Measurements from ENCODE around the gene HOXB6. TPM values are rescaled to one million over a fixed set of nuclear protein-coding genes. Genes with fewer than 3 reads are reported as not detected.

Gene HOXB6
- polyA plus RNA-seq, 1 experiment: not detected

DNA sequence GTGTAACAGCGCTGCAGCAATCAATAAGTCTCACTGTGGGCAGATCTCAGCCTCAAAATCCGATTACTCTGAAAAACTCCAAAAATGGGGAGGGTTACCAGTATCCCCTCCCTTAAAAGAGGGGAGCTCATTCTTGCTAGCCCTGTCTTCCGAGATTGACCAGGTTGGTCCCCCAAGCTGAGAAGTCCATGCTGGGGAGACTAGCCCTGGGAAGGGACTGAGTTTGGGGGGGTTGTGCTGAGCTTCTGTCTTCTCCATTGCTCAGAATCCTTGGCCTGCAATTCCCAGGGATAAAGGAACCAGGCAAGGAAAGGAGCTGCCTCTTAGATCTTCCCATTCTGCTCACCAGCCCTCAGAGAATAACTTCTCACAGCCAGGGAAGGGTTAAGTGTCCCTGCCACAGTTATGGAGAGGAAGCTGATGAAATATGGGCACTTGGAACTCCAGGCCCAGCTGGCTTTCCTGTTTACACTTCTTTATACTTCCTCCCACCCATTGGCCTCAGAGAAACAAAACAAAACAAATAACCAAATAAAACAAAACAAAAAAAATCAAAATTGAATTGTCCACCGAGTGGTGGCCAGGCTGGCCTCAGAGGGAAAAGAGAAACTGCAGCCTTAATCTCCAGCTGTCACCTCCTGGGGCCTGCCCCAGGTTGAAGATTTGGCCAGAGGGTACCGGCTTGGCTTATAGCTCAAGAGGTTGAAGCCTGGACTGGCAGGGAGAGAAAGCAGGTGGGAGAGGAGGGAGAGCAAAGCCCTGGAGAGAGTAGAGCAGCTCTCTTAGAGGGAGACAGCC lies 17.3 kb downstream of the HOXB6 start:
- CTCF ChIA-PET: interaction anchor here (0.8 to 2.8 kb wide), 10 partner anchors 17 to 279 kb away, joined by 3 to 16 read pairs (median 4); no protein-coding TSS in a partner anchor
- Histone ChIP-seq H3K27me3 (ENCODE audit: control insufficient read depth, insufficient read depth, low read length) (peaks cover 77% of the 10 kb centered on the region), H3K4me3 (ENCODE audit: low read depth, low read length) (no peak overlapping the region), H3K36me3 (ENCODE audit: control insufficient read depth, insufficient read depth, low read length) (no peaks in the 10 kb centered on the region)
- POLR2A ChIA-PET: no interaction called here
- no peak for DNase-seq (ENCODE audit: low read depth)
- no peak for TF ChIP-seq CTCF (IDR thresholded peaks at IDR 0.05; ENCODE audit: insufficient read depth, low read depth, low read length)

DNA sequence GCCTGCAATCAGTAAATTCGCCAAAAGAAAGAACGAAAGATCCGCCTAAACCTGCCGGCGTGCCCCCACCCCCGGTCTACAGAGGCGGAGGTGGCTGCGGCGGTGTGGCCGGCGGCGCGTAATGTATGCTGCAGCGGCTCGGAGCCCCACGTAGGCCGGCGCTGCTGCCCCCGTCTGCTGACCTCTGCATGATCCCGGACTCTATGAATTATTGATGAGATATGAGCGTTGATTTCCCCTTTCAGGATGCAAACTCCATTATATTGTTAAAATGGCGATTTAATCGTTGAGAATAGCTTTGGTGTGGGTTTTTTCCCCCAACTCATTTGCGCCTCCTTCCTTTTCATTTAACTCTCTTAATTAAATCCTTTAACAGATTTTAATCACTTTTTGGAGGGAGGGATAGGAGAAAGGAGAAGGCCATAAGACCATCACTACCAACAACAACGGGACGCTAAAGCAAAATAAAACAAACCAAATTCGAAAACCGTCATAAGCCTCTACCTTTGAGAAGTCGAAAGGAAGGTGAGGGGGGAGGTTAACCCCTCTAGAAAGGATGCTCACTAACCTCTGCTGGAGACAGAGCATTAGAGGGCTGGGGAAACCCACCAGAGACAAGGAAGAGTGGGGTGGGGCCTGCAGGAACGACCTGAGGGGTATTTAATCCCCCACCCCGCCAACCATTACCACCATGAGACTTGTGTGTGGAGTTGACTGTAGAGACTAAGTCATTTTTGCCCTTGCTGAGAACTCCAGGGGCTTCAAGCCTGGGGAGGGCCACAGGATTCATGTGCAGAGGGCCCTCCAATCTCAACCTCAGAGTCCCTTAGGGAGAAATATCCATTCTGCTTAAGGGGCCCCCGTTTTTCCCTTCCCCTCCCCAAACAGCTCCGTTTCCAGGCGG lies 18.2 kb downstream of the HOXB6 start:
- H3K4me3 ChIP-seq (ENCODE audit: low read depth, low read length): no peak overlapping the region
- ChIA-PET CTCF (interaction anchor here (0.8 to 2.8 kb wide), 8 partner anchors 17 to 278 kb away, joined by 3 to 16 read pairs (median 4); no protein-coding TSS in a partner anchor), POLR2A (no interaction called here)
- H3K27me3 ChIP-seq (ENCODE audit: control insufficient read depth, insufficient read depth, low read length): peaks cover 81% of the 10 kb centered on the region
- H3K36me3 ChIP-seq (ENCODE audit: control insufficient read depth, insufficient read depth, low read length): no peaks in the 10 kb centered on the region
- no peak for DNase-seq (ENCODE audit: low read depth)
- TF ChIP-seq CTCF (IDR thresholded peaks at IDR 0.05; ENCODE audit: insufficient read depth, low read depth, low read length): no peak

DNA sequence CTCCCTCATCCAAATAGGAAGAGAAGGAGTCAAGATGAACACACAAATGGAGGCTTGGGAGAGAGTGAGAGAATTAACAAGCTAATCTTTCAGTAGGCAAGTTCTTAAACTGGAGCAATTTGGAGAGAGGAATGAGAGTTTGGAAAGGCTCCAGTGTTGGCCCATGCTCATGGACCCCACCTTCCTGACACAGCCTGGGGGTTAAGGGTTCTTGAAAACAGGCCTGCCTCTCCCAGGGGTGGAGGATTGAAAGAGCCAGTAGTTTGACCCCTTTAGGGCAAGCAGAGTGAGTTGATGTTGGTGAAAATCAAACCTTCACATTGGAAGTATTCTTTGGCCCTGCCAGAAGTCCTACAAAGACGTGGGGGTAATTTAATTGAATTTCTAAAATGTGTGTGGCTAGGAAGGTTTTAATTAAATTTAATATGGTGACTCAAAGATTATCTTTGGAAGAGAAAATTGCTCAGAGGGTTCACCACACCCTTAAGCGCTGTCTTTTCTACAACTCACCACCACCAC lies 20.5 kb downstream of the HOXB6 start:
- Histone ChIP-seq H3K4me3 (ENCODE audit: low read depth, low read length) (no peak overlapping the region), H3K36me3 (ENCODE audit: control insufficient read depth, insufficient read depth, low read length) (no peaks in the 10 kb centered on the region), H3K27me3 (ENCODE audit: control insufficient read depth, insufficient read depth, low read length) (peaks cover 77% of the 10 kb centered on the region)
- no peak for TF ChIP-seq CTCF (IDR thresholded peaks at IDR 0.05; ENCODE audit: insufficient read depth, low read depth, low read length)
- DNase-seq (ENCODE audit: low read depth): no peak
- ChIA-PET POLR2A (no interaction called here), CTCF (interaction anchor here (2.3 kb wide), 1 partner anchor 232 kb away, joined by 11 read pairs; no protein-coding TSS in a partner anchor)

DNA sequence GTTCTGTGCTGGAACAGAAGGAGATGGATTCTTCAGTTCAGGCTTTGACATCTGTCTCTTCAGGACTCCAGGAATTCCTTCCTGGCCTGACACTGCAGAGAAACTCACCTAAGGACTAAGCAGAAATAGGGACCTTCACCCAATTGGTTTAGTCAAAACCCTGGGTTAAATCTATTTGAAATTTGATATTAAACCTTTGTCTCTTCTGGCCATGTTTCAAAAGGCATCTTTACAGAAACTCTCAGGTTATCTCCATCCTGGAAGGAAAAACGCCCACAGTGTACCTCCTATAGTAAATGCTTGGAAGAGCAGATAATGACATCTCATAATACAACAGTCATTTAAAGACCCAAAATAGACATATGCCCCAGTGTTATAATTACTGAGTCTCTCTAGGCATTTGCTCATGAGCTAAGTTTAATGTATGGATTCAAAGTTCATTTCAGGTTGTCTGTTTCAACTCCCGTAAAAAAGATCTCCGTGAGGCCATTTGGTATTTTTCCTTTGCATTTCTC lies 21.0 kb downstream of the HOXB6 start:
- Histone ChIP-seq H3K36me3 (ENCODE audit: control insufficient read depth, insufficient read depth, low read length) (no peaks in the 10 kb centered on the region), H3K27me3 (ENCODE audit: control insufficient read depth, insufficient read depth, low read length) (peaks cover 77% of the 10 kb centered on the region), H3K4me3 (ENCODE audit: low read depth, low read length) (no peak overlapping the region)
- CTCF ChIA-PET: interaction anchor here (0.6 to 2.3 kb wide), 5 partner anchors 11 to 276 kb away, joined by 3 to 11 read pairs (median 4); no protein-coding TSS in a partner anchor
- POLR2A ChIA-PET: no interaction called here
- no peak for TF ChIP-seq CTCF (IDR thresholded peaks at IDR 0.05; ENCODE audit: insufficient read depth, low read depth, low read length)
- no peak for DNase-seq (ENCODE audit: low read depth)

All from BJ (cell line).